WTC11 (cell line): ENCODE measurements around the gene NOA1.

ENCODE experiments used
- CTCF ChIP-seq: fragments of 200-600 bp; IDR thresholded peaks from 2 replicates; pipeline ENCODE4 v1.8.0; 2022; ENCODE audit warnings: antibody characterized with exemption
- E2F4 ChIP-seq: sonication (generic); formaldehyde crosslinking; IDR thresholded peaks from 2 replicates; pipeline ENCODE4 v1.8.1; 2022; ENCODE audit warnings: low read depth, mild to moderate bottlenecking, moderate library complexity, missing genetic modification reagents, borderline replicate concordance
- GABPB1 ChIP-seq: sonication (generic); formaldehyde crosslinking; IDR thresholded peaks from 2 replicates; pipeline ENCODE4 v1.8.1; 2023; ENCODE audit warnings: mild to moderate bottlenecking, missing genetic modification reagents
- KAT7 ChIP-seq: sonication (generic); formaldehyde crosslinking; IDR thresholded peaks from 2 replicates; pipeline ENCODE4 v1.8.1; 2023; ENCODE audit warnings: missing genetic modification reagents, mild to moderate bottlenecking, borderline replicate concordance
- MAX ChIP-seq: sonication (generic); formaldehyde crosslinking; IDR thresholded peaks from 2 replicates; pipeline ENCODE4 v1.8.0; 2022; ENCODE audit warnings: mild to moderate bottlenecking, missing genetic modification reagents
- OVOL2 ChIP-seq: fragments of 250-450 bp; sonication (Bioruptor Pico); IDR thresholded peaks from 2 replicates; pipeline ENCODE4 v1.9.0; 2021; ENCODE audit warnings: mild to moderate bottlenecking, borderline replicate concordance
- RELA ChIP-seq: sonication (generic); formaldehyde crosslinking; IDR thresholded peaks from 2 replicates; pipeline ENCODE4 v1.8.1; 2022; ENCODE audit warnings: missing genetic modification reagents, mild to moderate bottlenecking, borderline replicate concordance
- SMAD3 ChIP-seq: sonication (generic); formaldehyde crosslinking; IDR thresholded peaks from 2 replicates; pipeline ENCODE4 v1.8.0; 2022; ENCODE audit warnings: missing genetic modification reagents, mild to moderate bottlenecking, borderline replicate concordance
- SP1 ChIP-seq: sonication (generic); formaldehyde crosslinking; conservative IDR thresholded peaks from 2 replicates; pipeline ENCODE4 v1.8.1; 2022; ENCODE audit warnings: missing genetic modification reagents
- ZNF396 ChIP-seq: fragments of 250-450 bp; sonication (Bioruptor Pico); IDR thresholded peaks from 2 replicates; pipeline ENCODE4 v1.8.0; 2021; ENCODE audit warnings: mild to moderate bottlenecking, moderate library complexity, borderline replicate concordance

- TF ChIP-seq SMAD3 (CRISPR knock-in tag): no peak
- no peak for TF ChIP-seq CTCF
- no peak for TF ChIP-seq RELA
- no peak for TF ChIP-seq KAT7 (CRISPR knock-in tag)
- TF ChIP-seq ZNF396 (CRISPR knock-in tag): no peak
- TF ChIP-seq MAX (CRISPR knock-in tag): no peak
- TF ChIP-seq GABPB1 (CRISPR knock-in tag): no peak
- no peak for TF ChIP-seq OVOL2
- no peak for TF ChIP-seq E2F4 (CRISPR knock-in tag)
- TF ChIP-seq SP1: no peak
These were observed 40.1 kb downstream of the NOA1 start for GRCh38 chr4:56937262-56937661.
